PC-3 (cell line): ENCODE data around the gene NPIPA1.
"Not testable (repeated sequence)": the region's sequence is repeated elsewhere in the genome, so short reads cannot be mapped to it uniquely, and the experiment has no call there.

ENCODE experiments used
- CTCF ChIP-seq: fragments of 300-600 bp; sonication (generic); conservative IDR thresholded peaks from 2 replicates; pipeline ENCODE4 v1.5.1; 2017; ENCODE audit warnings: antibody characterized with exemption, low read depth, mild to moderate bottlenecking, low read length
- EZH2 ChIP-seq: fragments of 300-600 bp; sonication (generic); IDR thresholded peaks from one replicate; pipeline ENCODE4 v1.6.1; 2017; ENCODE audit warnings: antibody characterized with exemption, mild to moderate bottlenecking, low read length; ENCODE audit not compliant: unreplicated experiment
- EZH2phosphoT487 ChIP-seq: fragments of 300-600 bp; sonication (generic); IDR thresholded peaks from 2 replicates; pipeline ENCODE4 v1.6.1; 2018; ENCODE audit warnings: mild to moderate bottlenecking, antibody characterized with exemption, low read length, borderline replicate concordance

- not testable (repeated sequence) for TF ChIP-seq EZH2, CTCF, EZH2phosphoT487
Observed at GRCh38 chr16:14903191-14903957, 33.9 kb upstream of the NPIPA1 start.
